Right atrium auricular region (tissue), 2 donors: Measurements from ENCODE around the gene SNCB. TPM values are rescaled to one million over a fixed set of nuclear protein-coding genes. Genes with fewer than 3 reads are reported as not detected.
"Not testable (repeated sequence)": the region's sequence is repeated elsewhere in the genome, so short reads cannot be mapped to it uniquely, and the experiment has no call there.

Experiments used
- DNase-seq: peaks from one replicate; pipeline ENCODE4 v3.0.0-alpha.2; 2019; ENCODE audit warnings: low spot score
- H3K27ac ChIP-seq, 2 donors: fragments of 200-600 bp; sonication (generic); 1 replicate in 1 of 2; 2 replicates in 1 of 2; pipeline ENCODE4 v1.5.1; 2016 to 2019
- H3K27me3 ChIP-seq, 2 donors: fragments of 200-600 bp; sonication (generic); one replicate each; pipeline versions ENCODE4 v1.5.1 to v1.6.0; 2017 to 2019
- H3K36me3 ChIP-seq: fragments of 200-600 bp; sonication (generic); one replicate; pipeline ENCODE4 v1.5.1; 2016
- H3K4me1 ChIP-seq, 2 donors: fragments of 200-600 bp; sonication (generic); one replicate each; pipeline versions ENCODE4 v1.5.1 to v1.6.0; 2017 to 2019
- H3K4me3 ChIP-seq, 2 donors: fragments of 200-600 bp; sonication (generic); 1 replicate in 1 of 2; 2 replicates in 1 of 2; pipeline ENCODE4 v1.5.1; 2017 to 2019; ENCODE audit warnings: mild to moderate bottlenecking in 1 of 2, moderate library complexity in 1 of 2
- H3K9me3 ChIP-seq, 2 donors: fragments of 200-600 bp; sonication (generic); one replicate each; pipeline ENCODE4 v1.5.1; 2019
- total RNA-seq, 2 donors: library from RNA; depleted of rRNA; stranded (reverse); fragments of >200 nt; gene quantifications; one replicate each; pipeline ENCODE4 v1.1.0, GENCODE V29; 2016
- TF ChIP-seq, protein P1 (sequence below), 2 donors: fragments of 200-600 bp; sonication (generic); IDR thresholded peaks; one replicate each; pipeline ENCODE4 v1.5.1; 2019; ENCODE audit warnings: antibody characterized with exemption in 2 of 2

SNCB gene
- total RNA-seq, 2 donors from 2014 or later, result 0.67 TPM; not detected in 1

DNA sequence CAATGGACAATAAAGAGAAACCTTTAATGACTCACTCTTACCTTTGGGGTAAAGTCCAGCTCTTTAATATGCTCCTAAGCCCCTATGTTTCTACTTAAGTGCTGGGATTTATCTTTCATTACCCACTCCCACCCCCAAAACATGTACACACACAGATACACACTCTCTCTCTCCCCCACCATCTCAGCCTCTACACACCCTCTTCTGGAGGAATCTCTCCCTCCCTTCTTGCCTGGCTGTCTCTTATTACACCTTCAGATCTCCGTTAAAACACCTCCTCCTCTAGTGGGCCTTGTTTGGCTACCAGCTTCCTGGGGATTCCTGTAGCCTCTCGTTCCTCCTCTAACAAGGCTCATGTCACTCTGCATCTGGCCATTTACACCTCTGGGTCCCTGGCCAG, 27.2 kb downstream of the SNCB start:
- Histone ChIP-seq H3K27me3 (no peaks in the 10 kb centered on the region), H3K9me3 (no peaks in the 10 kb centered on the region), H3K36me3 (no peaks in the 10 kb centered on the region), H3K4me3 (no peak overlapping the region), H3K4me1 (no peaks in the 10 kb centered on the region), H3K27ac (no peak overlapping the region)
- TF ChIP-seq, protein P1, sequence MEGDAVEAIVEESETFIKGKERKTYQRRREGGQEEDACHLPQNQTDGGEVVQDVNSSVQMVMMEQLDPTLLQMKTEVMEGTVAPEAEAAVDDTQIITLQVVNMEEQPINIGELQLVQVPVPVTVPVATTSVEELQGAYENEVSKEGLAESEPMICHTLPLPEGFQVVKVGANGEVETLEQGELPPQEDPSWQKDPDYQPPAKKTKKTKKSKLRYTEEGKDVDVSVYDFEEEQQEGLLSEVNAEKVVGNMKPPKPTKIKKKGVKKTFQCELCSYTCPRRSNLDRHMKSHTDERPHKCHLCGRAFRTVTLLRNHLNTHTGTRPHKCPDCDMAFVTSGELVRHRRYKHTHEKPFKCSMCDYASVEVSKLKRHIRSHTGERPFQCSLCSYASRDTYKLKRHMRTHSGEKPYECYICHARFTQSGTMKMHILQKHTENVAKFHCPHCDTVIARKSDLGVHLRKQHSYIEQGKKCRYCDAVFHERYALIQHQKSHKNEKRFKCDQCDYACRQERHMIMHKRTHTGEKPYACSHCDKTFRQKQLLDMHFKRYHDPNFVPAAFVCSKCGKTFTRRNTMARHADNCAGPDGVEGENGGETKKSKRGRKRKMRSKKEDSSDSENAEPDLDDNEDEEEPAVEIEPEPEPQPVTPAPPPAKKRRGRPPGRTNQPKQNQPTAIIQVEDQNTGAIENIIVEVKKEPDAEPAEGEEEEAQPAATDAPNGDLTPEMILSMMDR (IDR thresholded peaks at IDR 0.05), result no peak
- DNase-seq, result no peak

DNA sequence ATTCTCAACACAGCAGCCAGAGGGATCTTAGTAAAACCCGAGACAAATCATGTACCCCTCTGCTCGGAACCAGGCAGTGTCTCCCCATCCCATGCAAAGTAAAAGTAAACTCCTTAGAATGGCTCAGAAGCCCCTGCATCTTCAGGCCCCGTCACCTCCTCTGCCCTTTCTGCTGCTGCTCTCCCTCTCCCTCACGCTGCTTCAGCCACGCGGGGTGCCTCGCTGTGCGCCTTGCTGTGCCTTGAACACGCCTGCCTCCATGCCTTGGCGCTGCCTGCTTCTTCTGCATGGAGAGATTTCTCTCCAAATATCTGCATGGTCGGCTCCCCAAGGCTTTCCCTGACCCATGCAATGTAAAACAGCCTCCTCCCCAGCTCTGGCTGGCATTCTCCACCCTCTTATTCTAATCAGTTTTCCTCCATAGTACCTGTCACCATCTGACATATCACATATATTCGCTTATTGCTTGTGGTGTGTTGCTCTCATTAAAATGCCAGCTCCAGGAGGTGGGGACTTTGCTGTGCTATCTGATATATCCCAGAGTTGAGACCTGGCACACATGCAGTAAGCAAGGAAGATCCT, 28.3 kb downstream of the SNCB start:
- H3K27me3 ChIP-seq, result no peaks in the 10 kb centered on the region
- H3K36me3 ChIP-seq, result no peaks in the 10 kb centered on the region
- TF ChIP-seq, protein P1 (IDR thresholded peaks at IDR 0.05), result no peak
- H3K9me3 ChIP-seq, result no peaks in the 10 kb centered on the region
- no peak overlapping the region for H3K27ac ChIP-seq
- H3K4me3 ChIP-seq, result no peak overlapping the region
- DNase-seq, result no peak
- no peaks in the 10 kb centered on the region for H3K4me1 ChIP-seq

DNA sequence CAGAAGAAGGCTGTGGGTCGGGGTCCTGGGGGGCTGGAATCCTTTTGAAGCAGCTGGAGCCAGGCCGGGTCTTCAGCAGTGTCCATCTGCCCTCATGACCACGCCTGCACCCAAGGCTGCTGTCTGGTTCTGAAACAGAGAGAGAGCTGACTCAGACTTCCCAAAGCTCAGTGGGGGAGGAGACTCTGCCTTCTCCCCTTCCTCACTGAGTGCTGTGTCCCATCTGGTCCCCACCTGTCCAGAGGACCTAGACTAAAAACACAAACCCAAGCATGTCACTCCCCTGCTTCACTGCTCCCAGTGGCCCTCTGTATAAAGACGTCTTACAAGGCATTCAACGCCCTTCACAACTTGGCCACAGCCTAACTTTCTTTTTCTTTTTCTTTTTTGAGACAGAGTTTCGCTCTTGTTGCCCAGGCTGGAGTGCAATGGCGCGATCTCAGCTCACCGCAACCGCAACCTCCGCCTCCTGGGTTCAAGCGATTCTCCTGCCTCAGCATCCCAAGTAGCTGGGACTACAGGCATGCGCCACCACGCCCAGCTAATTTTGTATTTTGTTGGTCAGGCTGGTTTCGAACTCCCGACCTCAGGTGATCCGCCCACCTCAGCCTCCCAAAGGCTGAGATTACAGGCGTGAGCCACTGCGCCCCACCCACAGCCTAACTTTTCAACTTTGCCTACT, 30.4 kb downstream of the SNCB start:
- H3K27me3 ChIP-seq, H3K4me3 ChIP-seq, H3K9me3 ChIP-seq, H3K36me3 ChIP-seq, H3K4me1 ChIP-seq, DNase-seq, H3K27ac ChIP-seq: not testable (repeated sequence)

DNA sequence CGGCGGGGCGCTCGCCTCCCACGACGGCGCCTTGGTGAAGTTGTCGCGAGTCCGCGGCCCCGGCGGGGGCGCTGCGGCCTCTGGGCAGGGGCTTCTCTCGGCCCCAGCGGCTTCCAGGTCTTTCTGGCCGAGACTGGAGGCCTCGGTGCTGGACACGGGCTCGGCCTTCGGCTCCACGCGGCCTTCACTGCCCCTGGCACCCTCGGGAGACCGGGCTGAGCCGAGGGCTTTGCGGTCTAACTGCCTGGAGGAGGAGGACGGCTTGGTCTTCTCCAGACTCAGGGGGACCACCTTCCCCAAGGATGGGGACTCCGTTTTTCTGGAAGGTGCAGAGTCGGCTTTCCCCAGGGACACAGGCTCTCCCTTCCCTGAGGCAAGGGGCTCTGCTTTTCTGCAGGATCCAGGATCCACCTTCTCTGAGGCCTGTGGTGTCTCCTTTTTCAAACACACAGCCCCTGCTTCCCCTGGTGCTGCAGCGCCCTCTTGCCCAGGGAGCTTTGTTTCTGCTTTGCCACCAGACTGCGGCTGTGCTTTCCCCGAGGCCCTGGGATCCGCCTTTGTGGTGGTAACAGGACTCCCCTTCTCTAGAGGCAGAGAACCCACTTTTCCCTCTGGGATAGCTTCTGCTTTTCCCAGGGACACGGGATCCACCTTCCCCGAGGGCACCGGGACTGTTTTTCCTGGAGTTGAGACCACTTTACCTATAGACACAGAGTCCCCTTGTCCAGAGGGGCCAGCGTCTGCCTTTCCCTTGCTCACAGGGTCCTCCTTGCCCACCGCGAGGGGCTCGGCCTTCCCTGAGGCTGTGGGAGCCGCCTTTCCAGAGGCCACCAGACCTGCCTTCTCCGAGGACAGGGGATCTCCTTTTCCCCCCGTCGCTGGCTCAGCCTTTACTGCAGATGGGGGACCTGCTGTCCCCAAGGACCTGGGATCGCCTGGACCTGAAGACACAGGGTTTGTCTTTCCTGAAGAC, 32.6 kb downstream of the SNCB start:
- no peak overlapping the region for H3K27ac ChIP-seq
- peak overlapping the region in 1 of 2 donors; percentile 43 for H3K4me3 ChIP-seq
- H3K27me3 ChIP-seq, result no peaks in the 10 kb centered on the region
- TF ChIP-seq, protein P1 (IDR thresholded peaks at IDR 0.05), result no peak
- no peaks in the 10 kb centered on the region for H3K9me3 ChIP-seq
- peaks cover 0 to 5% of the 10 kb centered on the region in 2 donors for H3K4me1 ChIP-seq
- no peaks in the 10 kb centered on the region for H3K36me3 ChIP-seq
- no peak for DNase-seq

DNA sequence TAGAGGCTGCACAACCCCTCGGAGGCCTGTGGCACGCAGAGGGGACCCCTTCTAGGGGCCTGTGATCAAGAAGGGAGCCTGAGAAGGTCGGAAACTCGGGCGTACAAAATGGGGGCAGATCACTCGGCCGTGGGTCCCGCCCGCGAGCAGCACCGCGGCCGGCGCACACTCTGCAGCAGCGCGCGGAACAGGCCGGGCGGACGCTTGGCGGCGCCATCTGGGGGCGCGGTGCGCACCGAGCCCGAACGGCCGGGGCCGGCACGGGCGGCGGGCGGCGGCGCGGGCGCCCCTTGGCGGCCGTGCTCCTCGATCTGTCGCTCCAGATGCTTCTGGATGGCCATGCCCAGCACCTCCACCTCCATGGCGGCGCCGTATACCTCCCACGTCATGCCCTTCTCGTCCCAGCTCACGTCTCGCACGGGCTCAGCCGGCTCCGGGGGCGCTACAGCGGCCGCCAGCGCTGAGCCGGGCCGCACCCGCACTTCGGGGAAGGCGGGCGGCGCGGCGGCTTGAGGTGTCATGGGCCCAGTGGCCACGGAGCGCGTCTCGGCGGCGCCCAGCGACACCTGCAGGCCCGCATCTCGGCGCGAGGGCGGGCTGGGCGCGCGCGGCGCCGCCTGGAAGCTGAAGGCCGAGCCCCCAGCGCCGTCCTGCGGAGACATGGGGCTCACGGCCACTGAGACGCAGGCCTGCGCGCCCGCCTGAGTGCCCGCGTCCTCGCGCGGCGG, 33.5 kb downstream of the SNCB start:
- Histone ChIP-seq H3K27ac (no peak overlapping the region), H3K36me3 (no peaks in the 10 kb centered on the region), H3K4me3 (peak overlapping the region in 1 of 2 donors; percentile 43), H3K27me3 (no peaks in the 10 kb centered on the region), H3K4me1 (peaks cover 0 to 5% of the 10 kb centered on the region in 2 donors), H3K9me3 (no peaks in the 10 kb centered on the region)
- TF ChIP-seq, protein P1 (IDR thresholded peaks at IDR 0.05), result peak in 1 of 2 donors; percentile 29
- DNase-seq, result no peak
